22Rv1 (cell line): ENCODE measurements around the gene RHO.

Experiments used
- ZFX ChIP-seq: fragments of 450-650 bp; IDR thresholded peaks from 2 replicates; pipeline ENCODE4 v1.6.1; 2017; ENCODE audit warnings: antibody characterized with exemption, borderline replicate concordance
- TF ChIP-seq, protein P1 (sequence below): fragments of 450-650 bp; IDR thresholded peaks from 2 replicates; pipeline ENCODE4 v1.5.1; 2017; ENCODE audit warnings: mild to moderate bottlenecking

DNA sequence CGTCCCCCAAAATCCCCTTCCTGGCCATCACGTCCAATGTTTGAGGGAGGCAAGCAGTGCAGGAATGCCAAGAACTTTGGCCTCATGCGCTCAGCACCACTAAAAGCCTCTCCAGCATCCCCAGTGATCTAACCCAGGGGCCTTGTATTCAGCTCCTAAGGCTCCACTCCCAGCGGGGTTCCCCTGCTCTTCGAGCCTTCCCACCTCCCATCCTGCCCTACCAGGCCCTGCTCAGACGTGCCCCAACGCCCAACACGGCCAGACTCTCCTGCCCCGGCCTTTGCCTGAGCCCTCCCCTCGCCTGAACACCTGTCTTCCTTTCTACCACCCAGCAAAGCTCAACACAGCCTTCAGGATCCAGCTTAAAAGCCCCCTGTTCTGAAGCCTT lies 47.6 kb downstream of the RHO start:
- TF ChIP-seq, protein P1, sequence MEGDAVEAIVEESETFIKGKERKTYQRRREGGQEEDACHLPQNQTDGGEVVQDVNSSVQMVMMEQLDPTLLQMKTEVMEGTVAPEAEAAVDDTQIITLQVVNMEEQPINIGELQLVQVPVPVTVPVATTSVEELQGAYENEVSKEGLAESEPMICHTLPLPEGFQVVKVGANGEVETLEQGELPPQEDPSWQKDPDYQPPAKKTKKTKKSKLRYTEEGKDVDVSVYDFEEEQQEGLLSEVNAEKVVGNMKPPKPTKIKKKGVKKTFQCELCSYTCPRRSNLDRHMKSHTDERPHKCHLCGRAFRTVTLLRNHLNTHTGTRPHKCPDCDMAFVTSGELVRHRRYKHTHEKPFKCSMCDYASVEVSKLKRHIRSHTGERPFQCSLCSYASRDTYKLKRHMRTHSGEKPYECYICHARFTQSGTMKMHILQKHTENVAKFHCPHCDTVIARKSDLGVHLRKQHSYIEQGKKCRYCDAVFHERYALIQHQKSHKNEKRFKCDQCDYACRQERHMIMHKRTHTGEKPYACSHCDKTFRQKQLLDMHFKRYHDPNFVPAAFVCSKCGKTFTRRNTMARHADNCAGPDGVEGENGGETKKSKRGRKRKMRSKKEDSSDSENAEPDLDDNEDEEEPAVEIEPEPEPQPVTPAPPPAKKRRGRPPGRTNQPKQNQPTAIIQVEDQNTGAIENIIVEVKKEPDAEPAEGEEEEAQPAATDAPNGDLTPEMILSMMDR: no peak
- TF ChIP-seq ZFX: no peak
